NCI-H1105 (cell line): ENCODE measurements around the gene ONECUT2.

Source experiments
- DNase-seq: peaks from one replicate; lab custom pipeline; 2025; lab: John Stamatoyannopoulos, UW

Gene ONECUT2

DNA sequence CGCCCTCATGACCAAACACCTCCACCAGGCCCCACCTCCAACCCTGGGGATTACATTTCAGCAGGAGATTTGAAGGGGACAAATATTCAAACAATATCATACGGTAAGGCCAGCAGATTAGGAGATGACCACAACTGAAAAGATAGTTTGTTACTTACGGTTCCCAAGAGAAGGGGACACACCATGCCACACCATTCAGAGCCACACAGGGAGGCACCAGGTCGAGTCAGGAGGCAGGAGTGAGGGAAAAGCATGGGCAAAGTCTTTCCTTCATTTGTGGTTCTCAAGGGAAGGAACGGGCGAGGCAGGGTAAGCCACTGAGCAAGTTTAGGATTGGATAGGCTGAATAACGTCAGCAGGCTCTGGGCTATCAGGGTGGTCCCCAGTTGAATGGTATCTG lies 94.0 kb downstream of the ONECUT2 start:
- DNase-seq, result no peak

- DNase-seq, result no peak
Observed at GRCh38 chr18:57533006-57533867, 98.1 kb downstream of the ONECUT2 start.

DNA sequence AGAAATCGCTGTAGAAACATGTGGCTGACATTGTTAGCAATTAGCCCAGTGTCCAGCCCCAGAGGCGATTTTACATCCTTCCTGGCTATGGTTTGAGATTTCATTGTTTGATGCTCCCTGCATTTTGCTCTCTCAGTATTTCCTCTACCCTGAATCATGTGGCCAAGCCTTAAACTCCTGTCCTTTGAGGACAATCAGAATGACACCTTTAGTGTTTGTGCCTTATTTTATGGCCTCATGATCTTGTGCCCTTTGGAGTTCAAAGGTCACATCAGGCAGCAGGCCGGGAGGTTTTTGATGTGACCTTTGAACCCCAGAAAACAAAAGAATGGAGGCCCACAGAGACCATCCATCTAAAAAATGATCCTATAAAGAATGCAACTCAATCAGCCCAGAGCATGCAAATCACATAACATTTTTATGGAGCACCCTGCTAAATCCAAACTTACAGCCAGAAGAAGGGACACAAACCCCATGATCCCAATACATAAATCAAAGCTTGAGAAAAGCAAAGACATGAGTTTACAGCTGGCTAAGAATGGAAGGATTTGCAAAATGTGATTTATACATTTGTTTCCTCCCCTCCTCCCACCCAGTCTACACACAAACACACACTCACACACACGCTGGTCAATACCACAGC lies 98.8 kb downstream of the ONECUT2 start:
- DNase-seq, result no peak

DNA sequence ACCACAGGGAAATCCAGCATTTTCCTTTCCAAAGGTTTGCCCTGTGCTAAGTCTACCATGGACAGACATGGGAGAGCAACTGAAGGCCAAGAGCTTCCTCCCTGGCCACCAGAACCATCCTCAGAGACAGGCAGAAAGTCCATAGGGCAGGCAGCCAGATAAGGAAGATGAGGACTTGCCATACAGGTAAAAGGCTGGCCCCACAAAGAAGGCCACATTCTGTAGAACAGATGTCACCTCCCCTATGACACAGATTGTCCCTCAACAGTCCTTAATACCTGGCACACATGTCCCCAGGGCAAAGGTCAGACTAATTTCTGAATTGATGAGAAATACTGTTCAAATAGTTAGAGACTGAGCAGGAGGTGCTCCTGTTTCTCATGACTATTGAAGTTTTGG lies 99.3 kb downstream of the ONECUT2 start:
- DNase-seq, result no peak

- no peak for DNase-seq
Observed at GRCh38 chr18:57538614-57539013, 103.4 kb downstream of the ONECUT2 start.

DNA sequence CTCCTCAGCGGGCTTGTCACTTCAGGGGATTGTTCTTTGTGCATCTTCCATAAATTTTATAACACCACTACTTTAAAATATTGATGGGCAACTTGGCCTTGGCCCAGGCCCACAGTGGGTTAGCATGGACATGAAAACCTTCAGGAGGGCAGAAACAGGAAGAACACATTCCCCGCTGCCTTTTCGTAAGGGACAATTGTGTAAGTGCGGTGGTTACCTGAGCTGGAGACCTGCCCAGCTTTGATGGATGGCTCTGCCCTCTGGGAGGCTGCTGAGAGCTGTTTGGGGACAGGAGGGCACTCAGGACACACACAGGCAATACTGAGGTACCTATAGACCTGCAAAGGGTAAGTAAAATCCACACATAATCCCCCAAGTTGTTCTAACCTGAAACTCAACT lies 104.5 kb downstream of the ONECUT2 start:
- no peak for DNase-seq
